ENCODE data around the gene TEX44. TPM values are rescaled to one million over a fixed set of nuclear protein-coding genes. Genes with fewer than 3 reads are reported as not detected.
"Not testable (repeated sequence)": the region's sequence is repeated elsewhere in the genome, so short reads cannot be mapped to it uniquely, and the experiment has no call there.

Gene TEX44
- not detected in 2 replicates for total RNA-seq

GRCh38 chr2:231592636-231593145 lies at the start of gene TEX44:
TEX44 (plus strand) TSS chr2:231592864; CDS start chr2:231592952, 88 bp downstream.
- intact Hi-C loops (cut with micrococcal nuclease), result no loop called here

GRCh38 chr2:231545105-231545902 lies 47.4 kb upstream of the TEX44 start:
- intact Hi-C loops (cut with micrococcal nuclease), result loop anchor here (1.0 kb wide), 5 partner anchors 8 to 162 kb away; partner anchors contain the start of gene NMUR1

GRCh38 chr2:231546014-231546715 lies 46.5 kb upstream of the TEX44 start:
- intact Hi-C loops (cut with micrococcal nuclease), result no loop called here

DNA sequence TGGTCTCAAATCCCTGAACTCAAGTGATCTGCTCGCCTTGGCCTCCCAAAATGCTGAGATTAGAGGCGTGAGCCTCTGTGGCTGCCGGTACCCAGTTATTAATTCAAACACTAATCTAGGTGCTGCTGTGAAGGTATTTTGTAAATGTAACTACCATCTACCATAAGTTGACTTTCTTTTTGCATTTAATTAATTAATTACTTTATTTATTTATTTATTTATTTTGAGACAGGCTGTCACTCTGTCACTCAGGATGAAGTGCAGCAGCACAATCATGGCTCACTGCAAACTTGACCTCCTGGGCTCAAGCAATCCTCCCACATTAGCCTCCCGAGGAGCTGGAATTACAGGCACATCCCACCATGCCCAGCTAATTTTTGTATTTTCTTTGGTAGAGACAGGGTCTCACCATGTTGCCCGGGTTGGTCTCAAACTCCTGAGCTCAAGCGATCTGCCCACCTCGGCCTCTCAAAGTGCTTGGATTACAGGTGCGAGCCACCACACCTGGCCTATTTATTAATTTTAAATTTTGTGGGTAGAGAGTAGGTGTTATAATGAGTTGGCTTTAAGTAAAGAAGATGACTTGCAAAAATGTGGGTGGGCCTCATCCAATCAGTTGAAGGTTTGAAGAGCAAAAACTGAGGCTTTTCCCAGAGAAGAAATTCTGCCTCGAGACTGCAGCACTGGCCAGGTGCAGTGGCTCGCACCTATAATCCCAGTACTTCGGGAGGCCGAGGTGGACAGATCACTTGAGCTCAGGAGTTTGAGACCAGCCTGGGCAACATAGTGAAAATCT lies 45.2 kb upstream of the TEX44 start:
- intact Hi-C loops (cut with micrococcal nuclease), result no loop called here

- intact Hi-C loops (cut with micrococcal nuclease), result no loop called here
These were observed 43.9 kb upstream of the TEX44 start for GRCh38 chr2:231548752-231549151.

DNA sequence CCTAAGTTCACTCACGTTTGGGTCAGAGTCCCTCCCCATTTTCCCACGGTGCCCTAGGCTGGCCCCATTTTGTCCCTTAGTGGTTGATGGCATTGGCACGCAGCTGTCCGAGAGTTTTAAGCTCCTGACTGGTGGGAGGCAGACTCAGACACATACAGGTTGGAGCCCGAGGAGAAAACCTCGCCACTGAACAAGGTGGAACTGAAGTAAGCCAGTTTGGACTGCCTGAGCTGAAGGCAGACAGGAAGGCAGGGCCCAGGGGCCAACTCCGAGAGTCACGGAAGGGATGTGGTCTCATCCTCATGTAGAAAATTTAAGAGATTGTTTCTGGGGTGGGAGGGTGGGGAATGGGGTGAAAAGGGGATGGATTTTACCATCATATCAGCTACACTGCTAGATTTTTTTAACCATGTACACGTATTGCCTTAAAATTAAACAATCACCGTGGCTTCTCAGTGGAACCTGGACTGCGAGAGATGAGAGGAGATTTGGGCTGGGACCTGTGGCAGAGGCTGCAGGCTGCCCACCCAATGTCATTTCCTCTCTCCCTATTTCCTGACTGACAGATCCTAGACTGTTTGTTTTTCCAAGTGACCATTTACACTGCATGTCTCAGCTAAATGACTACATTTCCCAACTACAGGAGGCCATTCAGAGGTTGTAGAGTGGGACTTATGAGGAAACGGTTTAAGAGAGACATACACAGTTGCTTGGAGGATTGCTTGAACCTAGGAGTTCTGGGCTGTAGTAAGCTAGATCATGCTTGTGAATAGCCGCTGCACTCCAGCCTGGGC lies 43.0 kb upstream of the TEX44 start:
- intact Hi-C loops (cut with micrococcal nuclease), result no loop called here

DNA sequence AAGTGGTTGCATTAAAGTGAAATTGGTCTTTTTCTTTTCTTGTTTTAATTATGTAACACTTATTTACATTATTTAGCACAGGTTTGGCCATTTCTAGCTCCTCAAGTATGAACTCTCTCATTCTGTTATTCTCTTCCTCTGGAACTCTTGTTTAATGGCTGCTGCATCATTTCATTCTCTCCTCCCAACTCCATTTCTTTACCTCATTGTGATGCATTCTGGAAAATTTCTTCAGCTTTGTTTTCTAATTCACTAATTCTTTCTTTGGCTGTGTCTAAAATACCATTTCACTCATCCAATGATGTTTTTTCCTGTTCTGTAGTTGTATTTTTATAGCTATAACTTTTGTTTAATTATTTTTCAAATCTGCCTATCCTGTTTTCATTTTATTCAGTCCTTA lies 39.9 kb upstream of the TEX44 start:
- intact Hi-C loops (cut with micrococcal nuclease), result loop anchor here (1.0 kb wide), 1 partner anchor 7 kb away; no protein-coding TSS in a partner anchor

DNA sequence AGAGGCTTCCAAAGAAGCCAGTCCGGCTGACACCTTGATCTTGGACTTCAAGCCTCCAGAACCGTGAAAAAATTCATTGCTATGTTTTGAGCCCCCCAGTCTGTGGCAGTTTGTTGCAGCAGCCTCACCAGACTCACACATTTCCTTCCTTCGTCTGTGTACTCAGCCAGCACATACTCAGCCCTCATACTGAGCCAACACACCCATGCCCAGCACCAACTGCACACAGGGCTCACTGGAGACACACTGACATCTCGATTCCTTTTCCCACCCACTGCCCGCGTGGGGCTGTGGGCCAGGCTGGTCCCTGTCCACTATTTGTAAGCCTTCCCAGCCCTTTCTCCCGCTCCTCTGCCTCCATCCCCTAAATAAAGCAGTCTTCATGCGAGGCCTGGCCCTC lies 38.3 kb upstream of the TEX44 start:
- intact Hi-C loops (cut with micrococcal nuclease), result no loop called here

DNA sequence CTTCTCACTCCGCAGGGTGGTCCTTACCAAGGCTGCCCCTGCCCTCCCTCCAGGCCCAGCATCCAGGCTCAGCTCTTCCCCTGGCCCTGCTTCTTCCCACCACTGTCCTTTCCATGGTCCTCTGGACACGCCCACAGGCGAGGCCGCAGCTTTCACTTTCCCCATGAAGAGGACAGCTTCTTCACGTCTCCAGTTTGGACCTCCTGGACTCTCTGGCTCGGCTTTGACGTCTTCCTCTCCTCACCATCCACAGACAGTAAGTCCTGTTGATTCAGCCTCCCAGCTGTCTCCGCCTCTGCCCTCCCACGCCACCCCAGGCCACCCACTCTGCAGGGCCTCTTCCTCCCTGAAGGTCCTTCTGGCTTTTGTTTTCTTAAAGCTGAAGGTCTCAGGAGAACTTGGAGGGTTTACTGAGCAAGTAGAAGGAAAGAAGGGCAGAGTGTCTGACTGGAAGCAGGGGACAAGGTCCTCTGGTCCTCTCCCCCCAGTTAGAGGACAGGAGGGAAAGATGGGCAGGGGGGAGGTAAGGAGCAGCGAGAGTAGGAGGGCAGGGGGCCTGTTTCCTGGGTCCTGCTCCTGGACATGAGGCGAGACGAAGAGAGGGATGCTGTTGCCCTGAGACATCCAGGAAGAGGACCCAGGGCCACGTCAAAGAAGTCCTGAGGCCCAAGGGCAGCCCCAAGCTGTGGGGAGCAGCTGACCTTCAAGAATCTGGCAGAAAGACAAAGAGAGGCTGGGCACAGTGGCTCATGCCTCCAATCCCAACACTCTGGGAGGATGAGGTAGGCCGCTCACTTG lies 37.7 kb upstream of the TEX44 start:
- intact Hi-C loops (cut with micrococcal nuclease), result no loop called here

- intact Hi-C loops (cut with micrococcal nuclease), result not testable (repeated sequence)
These were observed 36.2 kb upstream of the TEX44 start for GRCh38 chr2:231556496-231556895.

DNA sequence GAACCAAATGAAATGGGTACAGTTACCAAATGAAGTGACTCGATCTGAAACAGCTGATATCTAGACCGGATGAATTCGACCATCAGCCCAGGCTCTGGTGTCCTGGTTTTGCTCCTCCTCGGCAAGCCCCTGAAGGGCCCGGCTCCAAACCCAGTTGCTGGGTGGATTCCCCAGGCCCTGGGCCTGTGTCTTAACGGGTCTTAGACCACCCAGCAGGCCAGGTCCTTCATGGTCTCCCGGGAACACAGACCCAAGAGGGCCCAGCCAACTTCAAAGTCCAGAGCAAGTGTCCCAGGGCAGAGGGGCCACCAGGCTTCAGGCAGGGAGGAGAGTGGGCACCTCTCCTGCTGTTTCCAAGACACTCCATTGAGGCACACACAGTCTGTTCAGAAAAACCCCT lies 35.7 kb upstream of the TEX44 start:
- intact Hi-C loops (cut with micrococcal nuclease), result no loop called here

DNA sequence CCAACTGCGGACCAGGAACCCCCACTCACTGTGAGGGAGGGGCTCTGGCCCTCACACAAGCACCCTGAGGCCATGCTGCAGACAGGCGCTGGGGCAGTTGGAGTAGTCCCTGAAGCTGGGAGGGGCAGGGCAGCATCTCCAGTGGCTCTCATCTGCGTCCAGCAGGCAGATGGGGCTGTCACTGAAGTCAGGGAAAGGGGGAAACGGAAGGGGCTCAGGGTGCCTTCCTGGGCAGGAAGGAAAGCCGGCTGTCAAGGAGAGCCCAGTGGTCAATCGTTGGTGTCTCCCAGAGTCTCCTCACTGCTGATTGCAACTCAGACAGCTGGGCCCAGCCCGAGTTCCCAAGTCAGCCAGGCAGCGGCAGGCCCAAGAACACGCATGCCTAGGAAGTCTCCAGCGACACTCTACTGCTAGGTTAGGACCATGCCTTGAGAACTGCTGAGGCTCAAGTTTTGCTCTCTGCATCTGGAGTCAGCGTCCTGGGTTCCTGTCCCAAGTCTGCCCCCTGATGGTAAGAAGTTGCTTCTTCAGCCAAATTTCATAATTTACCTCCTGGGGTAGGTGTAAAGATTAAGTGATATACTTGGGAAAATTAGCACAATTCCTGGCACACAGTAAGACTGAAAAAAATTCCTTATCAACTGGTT lies 35.0 kb upstream of the TEX44 start:
- intact Hi-C loops (cut with micrococcal nuclease), result loop anchor here (1.0 kb wide), 6 partner anchors 12 to 93 kb away; partner anchors contain the start of genes NCL and NMUR1

- intact Hi-C loops (cut with micrococcal nuclease), result loop anchor here (1.0 kb wide), 2 partner anchors 38 to 154 kb away; no protein-coding TSS in a partner anchor
These were observed 29.2 kb upstream of the TEX44 start for GRCh38 chr2:231563378-231563961.

DNA sequence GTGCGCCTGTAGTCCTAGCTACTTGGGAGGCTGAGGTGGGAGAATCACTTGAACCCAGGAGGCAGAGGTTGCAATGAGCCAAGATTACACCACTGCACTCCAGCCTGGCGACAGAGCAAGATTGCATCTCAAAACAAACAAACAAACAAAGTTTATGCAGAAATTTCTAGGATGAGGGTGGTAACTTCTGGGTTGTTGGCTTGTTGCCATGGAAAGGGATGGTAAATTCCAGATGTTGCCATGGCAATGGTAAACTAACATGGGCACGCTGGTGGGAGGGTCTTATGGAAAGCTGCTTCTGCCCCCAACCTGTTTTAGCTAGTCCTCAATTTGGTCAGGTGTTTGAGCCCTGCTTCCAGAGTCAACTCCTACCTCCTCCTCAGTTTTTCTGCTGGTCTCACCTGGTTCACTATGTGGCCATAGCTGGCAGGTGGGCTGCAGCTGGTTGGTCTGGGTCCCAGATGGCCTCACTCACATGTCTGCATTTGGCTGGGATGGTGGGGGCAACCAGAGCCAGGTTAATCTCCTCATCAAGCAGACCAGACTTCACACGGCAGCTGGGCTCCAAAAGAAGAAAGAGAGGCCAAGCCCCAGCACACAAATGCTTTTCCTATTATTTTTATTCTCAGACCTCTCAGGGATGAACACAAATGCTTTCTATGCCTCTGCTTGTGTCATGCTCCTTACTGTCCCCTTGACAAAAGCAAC lies 26.6 kb upstream of the TEX44 start:
- intact Hi-C loops (cut with micrococcal nuclease), result no loop called here

GRCh38 chr2:231567159-231567558 lies 25.5 kb upstream of the TEX44 start:
- intact Hi-C loops (cut with micrococcal nuclease), result no loop called here

DNA sequence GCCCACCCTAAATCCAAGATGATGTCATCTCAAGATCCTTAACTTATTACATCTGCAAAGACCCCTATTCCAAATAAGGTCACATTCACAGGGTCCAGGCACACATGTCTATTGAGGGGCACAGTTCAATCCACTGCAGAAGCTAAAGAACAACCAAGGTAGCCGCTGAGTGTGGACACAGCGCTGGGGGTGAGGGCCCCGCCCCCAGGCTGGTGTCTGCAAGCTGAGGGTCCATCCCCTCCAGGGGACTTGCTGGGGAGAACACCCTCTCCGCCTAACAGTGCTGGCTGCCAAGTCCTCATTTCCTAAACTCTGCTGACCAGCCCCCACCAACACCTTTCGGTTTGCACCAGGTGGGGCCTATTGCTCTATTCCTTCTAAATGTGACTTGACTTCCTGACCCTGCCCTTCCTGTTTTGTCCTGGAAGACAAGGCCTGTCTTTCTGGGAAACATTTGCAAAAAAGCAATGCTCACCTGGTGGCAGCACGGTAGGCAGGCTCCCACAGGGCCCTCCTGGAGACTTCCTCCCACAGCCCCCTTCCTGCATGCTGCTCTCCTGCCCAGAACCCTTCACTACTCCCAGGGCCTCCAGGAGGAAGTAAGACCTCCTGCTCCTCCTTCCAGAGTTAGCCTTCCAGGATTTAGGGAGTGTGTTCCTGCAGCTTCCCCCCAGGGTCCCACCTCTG lies 24.4 kb upstream of the TEX44 start:
- intact Hi-C loops (cut with micrococcal nuclease), result no loop called here

GRCh38 chr2:231568785-231569435 lies 23.8 kb upstream of the TEX44 start:
- intact Hi-C loops (cut with micrococcal nuclease), result no loop called here

Data from T-helper 1 cell treated with Interleukin-12 subunit alpha and Interleukin-12 subunit beta and Interleukin-4 antibody, amounts not matched to agents 30 ng/mL and 1 ng/mL, for 36 hours (primary cell).